ENCODE results near the gene MACROD2.

MACROD2 gene

DNA sequence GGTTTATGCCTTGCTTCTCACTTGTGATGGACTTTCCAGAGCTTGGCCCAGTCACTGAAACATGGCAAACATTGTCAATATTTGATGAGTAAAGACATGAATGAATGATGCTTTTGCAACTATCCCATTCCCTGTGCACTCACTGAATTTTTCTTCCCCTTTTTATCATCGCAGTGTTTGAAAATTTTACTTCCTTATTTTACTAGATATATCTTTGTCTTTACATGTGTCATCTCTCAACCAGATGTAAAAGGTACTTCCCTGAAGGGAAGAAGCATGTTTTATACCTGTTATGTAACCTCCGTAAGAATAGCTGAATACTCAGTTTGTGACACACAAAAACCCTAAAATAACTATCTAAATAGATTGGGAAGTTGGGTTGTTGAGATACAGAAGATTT is 886.8 kb downstream of the MACROD2 start:
- DNase-seq (ENCODE audit: low read depth): no peak
- TF ChIP-seq, protein P1, sequence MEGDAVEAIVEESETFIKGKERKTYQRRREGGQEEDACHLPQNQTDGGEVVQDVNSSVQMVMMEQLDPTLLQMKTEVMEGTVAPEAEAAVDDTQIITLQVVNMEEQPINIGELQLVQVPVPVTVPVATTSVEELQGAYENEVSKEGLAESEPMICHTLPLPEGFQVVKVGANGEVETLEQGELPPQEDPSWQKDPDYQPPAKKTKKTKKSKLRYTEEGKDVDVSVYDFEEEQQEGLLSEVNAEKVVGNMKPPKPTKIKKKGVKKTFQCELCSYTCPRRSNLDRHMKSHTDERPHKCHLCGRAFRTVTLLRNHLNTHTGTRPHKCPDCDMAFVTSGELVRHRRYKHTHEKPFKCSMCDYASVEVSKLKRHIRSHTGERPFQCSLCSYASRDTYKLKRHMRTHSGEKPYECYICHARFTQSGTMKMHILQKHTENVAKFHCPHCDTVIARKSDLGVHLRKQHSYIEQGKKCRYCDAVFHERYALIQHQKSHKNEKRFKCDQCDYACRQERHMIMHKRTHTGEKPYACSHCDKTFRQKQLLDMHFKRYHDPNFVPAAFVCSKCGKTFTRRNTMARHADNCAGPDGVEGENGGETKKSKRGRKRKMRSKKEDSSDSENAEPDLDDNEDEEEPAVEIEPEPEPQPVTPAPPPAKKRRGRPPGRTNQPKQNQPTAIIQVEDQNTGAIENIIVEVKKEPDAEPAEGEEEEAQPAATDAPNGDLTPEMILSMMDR (conservative IDR thresholded peaks at IDR 0.05; ENCODE audit: low read length): no peak

DNA sequence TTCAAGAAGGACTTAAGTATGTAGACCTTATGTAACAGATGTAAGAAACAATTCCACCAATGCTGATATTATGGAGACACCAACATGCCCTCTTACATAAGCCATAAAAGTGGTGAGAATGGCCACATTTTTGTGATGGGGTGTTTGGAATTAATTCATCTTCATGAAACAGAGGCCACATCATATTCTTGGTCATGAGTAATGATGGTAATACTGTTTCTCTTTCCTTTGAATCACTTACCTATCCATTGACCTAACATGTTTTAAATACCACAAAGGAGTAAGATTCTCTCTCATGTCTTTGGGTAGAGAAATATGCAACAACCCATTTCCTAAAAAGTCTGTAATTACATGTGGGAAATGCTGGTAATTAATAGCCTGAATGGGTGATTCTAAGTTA is 887.5 kb downstream of the MACROD2 start:
- TF ChIP-seq, protein P1 (conservative IDR thresholded peaks at IDR 0.05; ENCODE audit: low read length): no peak
- DNase-seq (ENCODE audit: low read depth): no peak

More for the DNA sequence above, 886.8 kb downstream of the MACROD2 start:
- H3K4me3 ChIP-seq (ENCODE audit: low read length): no peak overlapping the region

DNA sequence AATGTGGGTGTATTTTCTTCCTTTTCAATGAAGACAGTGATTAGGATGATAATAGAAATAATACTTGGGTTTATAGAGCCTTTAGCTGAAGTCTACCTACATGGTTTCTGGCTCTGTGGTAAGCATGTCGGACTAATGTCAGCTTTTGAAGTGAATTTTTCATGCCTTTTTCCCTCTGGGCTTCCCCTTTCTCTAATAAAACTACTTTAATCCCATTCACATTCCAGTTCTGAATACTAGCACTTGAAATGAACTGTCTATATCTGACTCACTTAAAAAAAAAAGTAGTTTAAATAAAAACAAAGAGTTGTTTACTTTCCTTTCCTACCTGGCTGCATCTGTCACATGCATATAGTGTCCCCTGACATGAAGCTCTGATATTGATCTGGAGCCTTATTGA is 888.0 kb downstream of the MACROD2 start:
- H3K4me3 ChIP-seq (ENCODE audit: low read length): no peak overlapping the region
- TF ChIP-seq, protein P1 (conservative IDR thresholded peaks at IDR 0.05; ENCODE audit: low read length): no peak
- DNase-seq (ENCODE audit: low read depth): no peak

More for the DNA sequence above, 887.5 kb downstream of the MACROD2 start:
- no peak overlapping the region for H3K4me3 ChIP-seq (ENCODE audit: low read length)

DNA sequence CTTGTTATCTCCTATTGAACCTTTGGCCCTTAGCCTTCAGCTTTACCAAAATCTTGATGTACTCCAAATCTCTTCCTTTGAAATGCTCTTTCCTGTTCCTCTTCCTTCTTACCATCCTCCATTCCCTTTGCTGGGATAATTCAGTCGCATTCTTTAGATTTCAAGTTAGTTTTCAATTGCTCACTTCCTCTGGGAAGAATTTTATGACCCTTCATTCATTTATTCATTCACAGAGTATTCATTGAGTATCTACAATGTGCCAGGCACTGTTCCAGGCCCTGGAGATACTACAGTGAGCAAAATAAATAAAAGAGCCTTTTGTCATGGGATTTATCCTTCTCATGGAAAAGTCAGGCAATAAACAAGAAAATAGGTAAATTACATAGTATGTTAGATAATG is 890.3 kb downstream of the MACROD2 start:
- TF ChIP-seq, protein P1 (conservative IDR thresholded peaks at IDR 0.05; ENCODE audit: low read length): no peak
- DNase-seq (ENCODE audit: low read depth): no peak

DNA sequence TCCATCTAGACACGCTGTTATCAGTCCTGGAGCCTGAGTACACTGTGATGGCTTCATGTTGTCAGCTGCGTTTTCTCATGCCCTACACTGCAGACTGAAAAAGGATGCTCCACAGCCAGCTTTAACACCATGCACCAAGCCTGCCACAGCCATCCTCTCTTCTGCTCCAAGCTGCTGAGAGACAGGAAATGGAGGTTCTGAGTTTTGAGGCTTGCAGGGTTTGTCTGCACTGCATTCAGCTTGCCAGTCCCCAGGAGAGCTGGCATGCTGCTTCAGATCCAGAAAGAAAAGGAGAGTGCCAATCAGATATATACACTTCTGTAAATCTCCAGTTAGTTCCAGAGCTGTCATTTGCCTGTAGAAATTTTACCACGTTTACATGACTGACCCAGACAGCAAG is 892.8 kb downstream of the MACROD2 start:
- H3K4me3 ChIP-seq (ENCODE audit: low read length): no peak overlapping the region
- TF ChIP-seq, protein P1 (conservative IDR thresholded peaks at IDR 0.05; ENCODE audit: low read length): no peak
- no peak for DNase-seq (ENCODE audit: low read depth)

More for the DNA sequence above, 890.3 kb downstream of the MACROD2 start:
- H3K4me3 ChIP-seq (ENCODE audit: low read length): no peak overlapping the region

DNA sequence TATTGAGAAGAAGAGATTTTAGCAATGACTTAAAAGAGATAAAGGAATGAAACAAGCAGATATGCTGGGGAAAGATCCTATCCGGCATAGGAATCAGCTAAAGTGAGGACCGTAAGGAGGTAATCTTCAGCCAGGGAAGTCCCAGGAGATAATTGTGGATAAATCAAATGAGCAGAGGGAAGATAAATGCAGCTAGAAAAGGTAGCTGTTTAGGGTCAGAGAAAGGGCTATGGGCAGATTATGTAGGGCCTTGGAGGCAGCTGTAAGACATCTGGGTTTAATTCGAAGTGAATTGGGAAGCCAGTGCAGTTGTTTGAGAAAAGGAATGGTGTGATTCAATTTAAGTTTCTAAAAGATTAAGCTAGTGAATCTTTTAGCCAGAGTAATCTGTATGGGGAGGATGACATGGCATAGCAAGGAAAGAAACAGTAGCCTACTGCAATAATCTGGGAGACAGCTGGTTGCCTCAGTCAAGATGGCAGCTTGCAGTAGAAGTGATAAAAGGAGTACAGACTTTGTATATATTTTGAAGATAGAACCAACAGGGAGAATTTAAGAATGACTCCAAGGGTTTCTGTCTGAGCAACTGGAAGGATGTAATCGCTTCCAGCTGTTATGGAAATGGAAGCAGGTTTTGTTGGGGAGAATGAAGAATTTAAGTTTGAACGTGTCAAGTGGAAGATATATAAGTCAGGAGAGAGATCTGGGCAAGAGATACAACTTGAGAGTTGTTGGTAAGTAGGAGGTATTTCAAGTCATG is 894.4 kb downstream of the MACROD2 start:
- TF ChIP-seq, protein P1 (conservative IDR thresholded peaks at IDR 0.05; ENCODE audit: low read length): no peak
- DNase-seq (ENCODE audit: low read depth): no peak
- H3K4me3 ChIP-seq (ENCODE audit: low read length): no peak overlapping the region

DNA sequence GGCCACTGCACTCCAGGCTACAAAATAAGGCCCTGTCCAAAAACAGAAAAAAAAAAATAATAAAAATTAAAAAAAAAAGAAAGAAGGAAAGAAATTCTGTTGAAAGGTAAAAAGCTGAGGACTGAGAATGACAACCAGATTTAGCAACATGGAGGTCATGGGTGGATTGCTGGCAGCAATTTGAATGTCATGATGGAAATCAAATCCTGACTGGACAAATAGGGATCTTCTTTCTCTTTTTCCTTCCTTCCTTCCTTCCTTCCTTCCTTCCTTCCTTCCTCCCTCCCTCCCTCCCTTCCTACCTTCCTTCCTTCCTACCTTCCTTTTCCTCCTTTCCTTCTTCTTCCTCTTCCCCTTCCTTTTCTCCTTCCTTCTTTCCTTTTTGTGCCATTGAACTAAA is 895.4 kb downstream of the MACROD2 start:
- no peak for DNase-seq (ENCODE audit: low read depth)
- TF ChIP-seq, protein P1 (conservative IDR thresholded peaks at IDR 0.05; ENCODE audit: low read length): no peak
- H3K4me3 ChIP-seq (ENCODE audit: low read length): no peak overlapping the region
